CD4-positive, alpha-beta T cell treated with Interleukin-6 at 100 ng/mL for 8 hours (primary cell): ENCODE results near the gene GRIK1.
"Not testable (repeated sequence)": the region's sequence is repeated elsewhere in the genome, so short reads cannot be mapped to it uniquely, and the experiment has no call there.

ENCODE experiments used
- DNase-seq: peaks from one replicate; pipeline ENCODE4 v3.0.0-alpha.2; 2020; ENCODE audit warnings: mixed read lengths, low spot score

Gene GRIK1

DNA sequence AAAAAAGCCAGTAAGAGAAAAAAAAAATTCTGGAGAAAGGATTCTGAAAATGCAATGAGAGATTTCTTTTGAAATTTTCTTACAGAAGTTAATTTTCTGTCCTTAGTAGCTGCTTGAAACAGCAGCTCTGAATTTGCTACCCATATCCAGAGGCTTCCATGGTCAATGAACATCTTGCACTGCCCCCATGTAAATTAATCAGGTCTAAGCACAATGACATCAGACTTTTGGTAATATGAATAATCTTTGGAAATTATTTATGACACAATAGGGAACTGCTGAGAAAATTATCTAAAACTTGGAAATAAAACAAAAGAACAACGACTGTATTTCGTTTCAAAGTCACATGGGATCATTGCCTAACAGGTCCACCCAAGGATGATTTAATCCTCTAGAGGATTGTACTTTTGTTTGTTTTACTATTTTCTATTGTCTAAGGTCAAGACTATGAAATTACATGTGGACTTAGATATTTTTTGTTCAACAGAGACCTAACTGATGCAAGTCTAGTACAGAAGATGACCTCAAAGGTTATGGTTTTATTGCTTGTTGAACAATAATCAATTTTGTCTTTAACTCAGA, 328.9 kb downstream of the GRIK1 start:
- no peak for DNase-seq

DNA sequence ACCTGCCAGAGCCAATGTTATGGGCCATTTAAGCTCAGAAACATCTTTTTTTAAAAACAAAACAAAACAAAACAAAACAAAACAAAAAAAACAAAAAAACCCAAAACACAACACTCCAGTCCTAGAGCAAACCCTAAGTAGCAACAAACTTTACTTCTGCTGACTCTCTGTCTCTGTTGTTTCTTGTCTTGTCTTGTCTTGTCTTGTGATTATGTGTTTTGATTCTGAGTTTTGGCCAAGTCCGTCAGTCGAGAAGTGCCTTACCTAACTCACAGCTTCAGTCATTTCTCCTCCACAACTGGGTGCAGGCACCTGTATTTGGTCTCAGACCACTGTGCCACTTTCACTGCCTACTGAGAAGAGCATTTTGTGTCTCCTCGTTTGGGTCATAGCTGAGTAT, 333.2 kb downstream of the GRIK1 start:
- DNase-seq, result no peak

DNA sequence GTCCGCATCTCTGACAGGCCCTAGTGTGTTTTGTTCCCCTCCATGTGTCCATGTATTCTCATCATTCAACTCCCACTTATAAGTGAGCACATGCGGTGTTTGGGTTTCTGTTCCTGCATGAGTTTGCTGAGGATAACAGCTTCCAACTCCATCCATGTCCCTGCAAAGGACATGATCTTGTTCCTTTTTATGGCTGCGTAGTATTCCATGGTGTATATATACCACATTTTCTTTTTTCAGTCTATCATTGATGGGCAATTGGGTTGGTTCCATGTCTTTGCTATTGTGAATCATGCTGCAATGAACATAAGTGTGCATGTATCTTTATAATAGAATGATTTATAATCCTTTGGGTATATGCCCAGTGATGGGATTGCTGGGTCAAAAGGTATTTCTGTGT, 334.6 kb downstream of the GRIK1 start:
- not testable (repeated sequence) for DNase-seq

DNA sequence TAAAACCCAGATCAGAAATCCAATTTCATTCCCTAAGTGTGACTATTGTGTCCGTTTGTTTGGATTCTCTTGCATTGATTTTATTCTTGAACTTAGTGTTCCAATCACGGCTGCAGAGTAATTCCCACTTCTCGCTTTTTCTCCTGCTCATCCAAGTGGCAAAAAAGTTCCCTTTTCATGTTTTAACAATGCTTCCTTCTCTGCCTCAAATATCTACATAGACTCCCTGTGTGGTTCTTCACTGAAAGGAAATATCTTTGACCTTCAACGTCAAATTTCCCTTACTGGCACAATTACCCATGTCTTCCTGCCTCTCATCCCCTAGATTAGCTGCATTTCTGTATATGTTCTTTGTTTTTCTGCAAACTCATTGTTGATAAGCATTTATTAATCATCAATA, 335.7 kb downstream of the GRIK1 start:
- DNase-seq, result no peak

DNA sequence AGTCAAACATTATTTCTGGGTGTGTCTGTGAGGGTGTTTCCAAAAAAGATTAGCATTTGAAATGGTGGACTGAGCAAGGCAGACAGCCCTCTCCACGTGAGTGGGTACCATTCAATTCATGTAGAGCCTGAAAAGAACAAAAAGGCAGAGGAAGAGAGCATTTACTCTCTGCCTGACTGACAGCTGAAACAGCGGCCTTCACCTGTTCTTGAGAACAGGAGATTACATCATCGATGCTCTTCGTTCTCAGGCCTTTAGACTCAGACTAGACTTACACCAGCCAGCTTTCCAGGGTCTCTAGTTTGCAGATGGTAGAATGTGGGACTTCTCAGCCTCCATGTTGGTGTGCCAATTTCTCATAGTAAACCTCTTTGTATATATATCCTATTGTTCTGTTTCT, 338.7 kb downstream of the GRIK1 start:
- DNase-seq, result no peak

DNA sequence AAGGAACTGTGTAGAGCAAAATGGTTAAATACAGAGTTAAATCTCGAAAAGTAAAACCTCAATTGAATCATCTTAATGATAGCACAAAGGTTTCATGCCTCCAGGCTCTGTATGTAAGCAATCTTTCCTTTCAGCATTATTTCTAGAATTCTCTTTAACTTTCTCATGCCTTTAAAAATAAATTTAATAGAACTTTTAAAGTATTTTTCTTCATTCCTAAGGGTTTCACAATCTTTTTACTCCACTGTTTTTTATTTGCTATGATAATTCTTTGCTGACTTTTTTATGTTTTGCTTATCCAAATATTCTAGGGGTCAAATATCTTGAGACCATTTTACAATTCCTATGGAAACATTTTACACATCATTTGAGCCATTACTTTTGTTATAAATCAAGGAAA, 353.1 kb downstream of the GRIK1 start:
- no peak for DNase-seq

DNA sequence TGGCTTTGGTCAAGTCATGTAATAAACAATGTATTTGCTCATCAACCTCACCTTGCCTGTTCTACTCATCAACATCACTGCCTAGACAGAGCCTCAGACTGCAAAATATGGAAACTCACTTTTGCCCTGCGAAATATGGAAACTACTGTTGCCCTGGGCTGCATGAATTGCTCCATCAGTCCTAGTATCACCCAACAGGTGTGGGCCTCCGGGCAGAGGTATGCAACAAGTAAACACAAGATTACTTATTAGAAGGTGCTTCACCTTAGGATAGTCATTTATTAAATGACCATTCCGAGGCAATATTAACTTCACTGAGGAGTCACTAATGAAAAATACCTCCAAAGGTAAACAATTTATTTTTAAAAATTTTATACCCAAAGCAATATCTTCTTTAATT, 354.3 kb downstream of the GRIK1 start:
- DNase-seq, result no peak

DNA sequence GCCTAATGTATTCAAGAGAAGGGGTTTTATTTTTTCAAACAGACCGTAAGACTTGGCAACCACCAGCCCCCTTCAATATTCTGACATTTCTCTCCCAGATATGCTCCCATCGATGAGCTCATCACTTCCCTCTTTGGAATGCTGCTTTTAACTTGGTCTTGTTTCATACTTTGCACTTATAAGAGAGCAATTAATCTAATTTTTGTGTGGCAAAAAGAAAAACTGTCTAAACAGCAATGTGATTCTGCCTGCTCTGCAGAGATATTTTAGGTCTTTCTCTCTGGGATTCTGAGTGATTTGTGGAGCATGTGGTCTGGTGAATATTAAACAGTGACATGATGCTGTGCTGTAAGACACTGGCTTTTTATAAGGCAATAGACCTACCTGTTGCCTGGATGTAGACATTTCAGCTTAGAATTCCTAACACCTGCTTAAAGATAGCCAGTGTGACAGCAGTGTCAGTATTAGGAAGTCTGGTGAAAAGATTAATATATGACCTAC, 356.3 kb downstream of the GRIK1 start:
- DNase-seq, result no peak

DNA sequence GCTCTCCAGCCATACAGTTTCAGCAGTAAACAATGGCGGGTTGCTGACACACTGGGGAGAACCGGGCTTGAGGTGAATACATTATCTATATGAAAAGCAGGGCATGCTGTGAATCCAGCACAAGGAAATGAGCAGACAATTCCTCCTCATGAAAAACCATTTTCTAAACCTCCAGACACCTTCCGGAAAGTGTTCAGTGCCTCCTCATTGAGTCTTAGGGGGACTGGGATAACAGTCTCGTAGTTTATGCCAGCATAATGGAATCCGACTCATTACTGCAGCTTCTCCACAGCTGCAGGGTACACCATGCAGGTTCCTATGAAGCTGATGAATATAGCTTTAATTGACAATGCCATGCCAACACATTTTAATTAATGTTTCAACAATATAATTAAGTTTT, 356.9 kb downstream of the GRIK1 start:
- no peak for DNase-seq

DNA sequence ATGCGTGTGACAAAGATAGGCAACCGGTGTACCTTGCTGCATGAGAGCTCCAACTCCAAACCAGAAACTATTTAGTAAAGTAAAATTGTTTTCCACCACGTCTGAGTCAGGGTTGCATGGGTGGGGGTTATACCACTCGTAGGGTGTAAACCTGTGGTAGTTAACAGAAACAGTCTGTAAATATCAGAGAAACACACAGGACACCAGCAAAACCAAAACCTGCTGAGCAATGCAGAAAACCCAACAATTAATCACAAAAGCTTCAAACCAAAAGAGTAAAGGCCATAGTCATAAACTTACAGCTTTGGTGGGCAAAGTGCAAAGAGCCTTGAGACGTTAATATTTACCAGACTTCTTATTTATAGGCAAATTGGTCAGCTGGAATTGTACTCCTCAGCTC, 358.4 kb downstream of the GRIK1 start:
- no peak for DNase-seq

DNA sequence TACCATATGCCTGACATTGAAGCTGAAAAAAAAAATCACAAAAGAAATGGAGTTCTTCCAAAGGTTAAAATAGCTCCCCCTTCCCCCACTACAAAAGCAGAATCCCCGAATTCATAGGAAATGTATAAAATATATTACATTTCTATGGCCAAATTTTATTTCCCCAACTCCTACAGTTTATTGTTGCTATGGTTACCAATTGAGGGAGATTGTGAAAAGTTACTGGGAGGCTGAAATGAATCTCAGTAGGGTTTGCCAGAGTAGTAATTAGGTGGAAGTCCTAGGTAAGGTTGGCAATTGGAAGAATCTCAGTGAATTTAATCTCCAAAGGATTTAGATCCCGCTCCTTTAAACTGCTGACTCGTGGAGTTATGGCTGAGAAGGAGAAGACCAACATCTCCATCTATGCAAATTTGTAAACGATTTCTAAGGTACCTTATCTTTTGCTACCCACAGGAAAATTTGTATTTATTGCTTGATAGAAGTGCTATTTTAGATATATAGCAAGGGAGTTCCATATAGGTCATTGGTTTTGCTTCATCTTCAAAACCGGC, 359.0 kb downstream of the GRIK1 start:
- no peak for DNase-seq

DNA sequence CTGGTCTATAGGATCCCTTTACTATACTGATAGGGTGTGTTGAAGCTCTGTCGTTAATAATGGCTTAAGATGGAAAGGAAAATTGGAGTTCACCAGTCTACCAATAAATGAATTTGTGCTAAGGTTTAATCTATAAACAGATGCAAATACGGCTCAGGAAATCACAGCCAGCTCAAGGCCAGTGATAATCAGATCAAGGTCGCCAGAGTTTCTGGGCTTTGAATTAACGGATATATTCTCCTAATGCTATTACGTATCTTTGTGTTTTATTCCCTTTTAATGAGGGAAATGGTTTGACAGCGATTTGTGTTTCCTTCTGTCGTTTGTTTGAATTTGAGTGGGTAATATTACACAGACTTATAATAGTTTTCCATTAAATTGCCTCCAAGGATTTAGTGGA, 361.5 kb downstream of the GRIK1 start:
- no peak for DNase-seq

DNA sequence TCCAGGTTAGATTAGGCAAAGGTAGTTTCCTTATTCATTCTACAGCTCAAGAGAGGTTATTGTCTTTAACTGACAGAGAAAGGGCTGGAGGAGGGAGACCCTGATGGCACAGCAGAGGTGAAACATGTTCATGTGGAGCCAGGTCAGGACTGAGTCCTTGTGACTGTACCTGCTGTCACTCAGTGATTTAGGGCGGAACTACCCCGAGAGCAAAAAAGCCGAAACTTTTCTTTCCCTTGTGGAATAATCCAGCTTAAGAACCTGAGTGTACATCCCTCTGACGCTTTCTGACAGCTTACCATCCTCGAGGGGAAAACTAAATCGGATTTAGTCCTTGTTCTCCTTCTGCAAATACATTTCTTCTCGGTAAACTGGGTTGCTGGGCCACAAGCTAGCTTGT, 367.8 kb downstream of the GRIK1 start:
- DNase-seq, result no peak

DNA sequence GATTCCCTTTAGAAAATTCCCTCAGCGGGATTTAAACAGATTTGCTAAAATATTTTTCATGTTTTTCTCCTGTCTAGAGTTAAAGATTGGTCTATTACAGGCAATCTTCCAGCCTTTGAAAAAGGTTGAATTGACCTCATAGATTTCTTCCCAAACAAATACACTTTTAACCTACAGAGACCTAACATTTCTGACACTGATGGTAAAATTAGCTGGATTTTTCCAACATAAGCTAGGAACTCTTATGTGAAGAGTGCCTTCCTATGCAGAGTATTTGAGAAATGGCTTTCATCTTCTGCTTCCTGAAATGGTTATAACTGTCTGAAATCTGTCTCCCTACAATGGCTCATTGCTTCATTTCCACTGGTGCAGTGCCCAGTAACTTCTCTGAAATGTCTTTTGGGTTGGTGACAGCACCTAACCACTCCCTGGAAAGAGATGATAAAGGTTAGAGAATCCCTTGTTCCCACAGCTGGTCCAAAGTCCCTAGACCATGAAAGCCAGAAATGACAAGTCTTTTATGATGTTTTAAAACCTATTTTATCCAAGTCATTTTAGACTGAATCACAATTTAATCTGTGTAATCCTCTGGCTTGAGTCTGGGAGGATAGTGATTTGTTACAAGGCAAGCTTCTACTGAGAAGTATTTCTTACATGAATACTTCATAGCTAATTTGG, 371.6 kb downstream of the GRIK1 start:
- no peak for DNase-seq

DNA sequence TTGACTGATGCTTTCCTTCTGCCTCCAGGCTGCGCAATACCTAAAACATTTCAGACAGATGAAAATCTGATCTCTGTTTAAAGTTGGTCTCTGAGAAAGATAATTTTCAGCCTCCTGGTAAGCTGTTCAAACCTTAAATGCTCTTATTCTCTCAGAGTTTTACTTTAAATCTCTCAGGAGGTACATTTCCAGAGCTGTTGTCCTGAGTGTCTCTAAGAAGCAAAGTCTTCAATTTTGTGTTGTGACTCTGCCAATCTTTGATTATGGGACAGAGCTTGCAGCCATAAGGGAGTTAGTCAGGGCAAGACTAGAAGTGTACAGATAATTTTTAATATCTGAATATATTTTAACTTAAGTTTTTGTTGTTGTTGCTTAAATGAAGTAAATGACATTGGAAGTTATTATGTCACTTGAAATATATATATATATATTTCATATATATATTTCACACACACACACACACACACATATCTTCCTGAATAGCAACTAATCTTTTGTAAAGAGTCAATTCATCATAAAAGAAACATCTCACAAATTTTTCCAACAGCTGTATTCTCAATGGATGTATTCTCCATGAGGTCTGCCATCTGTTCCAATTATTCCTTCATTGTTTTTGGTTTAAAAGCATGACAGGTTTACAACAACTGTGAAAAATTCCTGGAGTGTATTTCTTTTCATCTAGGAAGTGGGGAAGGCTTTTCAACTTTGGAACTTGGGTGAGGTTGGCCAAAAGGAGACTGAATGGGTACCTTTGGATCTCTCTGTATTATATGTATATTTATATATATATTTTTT, 381.7 kb downstream of the GRIK1 start:
- no peak for DNase-seq

DNA sequence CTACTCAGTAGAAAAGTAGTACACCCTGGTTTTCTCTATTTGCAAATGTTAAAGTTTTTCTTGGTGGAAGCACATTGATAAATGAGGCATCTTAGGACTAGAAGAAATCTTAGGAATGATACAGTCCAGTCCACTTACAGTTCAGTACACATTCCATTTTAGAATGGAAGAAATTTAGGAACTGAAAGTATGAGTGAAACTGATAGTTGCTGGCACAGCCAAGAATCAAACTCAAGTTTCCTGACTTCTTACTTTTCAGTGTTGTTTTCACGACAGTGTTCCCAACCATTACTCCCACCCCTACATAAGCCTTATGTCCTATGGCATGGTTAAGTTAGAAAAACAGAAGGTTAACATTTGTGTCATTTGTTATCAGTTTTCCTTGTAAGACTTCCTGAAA, 382.6 kb downstream of the GRIK1 start:
- no peak for DNase-seq

DNA sequence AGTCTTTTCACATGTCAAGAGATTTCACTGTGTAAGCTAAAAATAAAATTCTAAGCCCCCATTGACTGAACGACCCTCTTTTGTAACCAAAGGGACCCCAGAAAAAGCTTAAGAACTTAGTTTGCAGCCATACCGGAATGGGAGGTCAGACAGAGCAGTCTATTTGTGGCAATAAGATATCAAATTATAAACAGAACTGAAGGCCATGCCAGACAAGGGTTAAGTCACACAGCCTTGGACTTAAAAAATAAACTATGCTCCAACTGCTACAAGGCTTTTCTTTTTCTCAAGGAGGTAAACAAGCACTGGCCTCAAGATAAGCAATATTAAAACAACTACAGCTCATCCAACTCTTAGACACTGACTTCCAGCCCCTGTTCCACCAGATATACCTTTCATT, 384.2 kb downstream of the GRIK1 start:
- no peak for DNase-seq

DNA sequence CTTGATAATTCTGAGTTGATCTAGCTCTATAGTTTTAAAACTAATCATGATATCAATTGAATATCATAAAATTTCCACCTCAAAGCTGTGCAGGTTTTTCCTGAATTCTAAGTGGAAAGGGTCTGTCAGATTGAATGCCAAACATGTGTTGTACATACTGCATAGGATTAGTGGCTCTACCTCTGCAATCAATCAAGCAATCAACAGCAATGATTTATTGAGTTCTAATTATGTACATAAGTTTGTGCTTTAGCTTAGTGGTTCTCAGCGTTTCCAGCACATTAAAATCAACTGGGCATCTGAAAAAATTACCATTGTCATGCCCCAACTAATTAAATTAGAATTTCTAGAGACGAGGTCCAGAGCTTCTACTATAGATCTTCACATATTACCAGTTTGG, 389.6 kb downstream of the GRIK1 start:
- no peak for DNase-seq

DNA sequence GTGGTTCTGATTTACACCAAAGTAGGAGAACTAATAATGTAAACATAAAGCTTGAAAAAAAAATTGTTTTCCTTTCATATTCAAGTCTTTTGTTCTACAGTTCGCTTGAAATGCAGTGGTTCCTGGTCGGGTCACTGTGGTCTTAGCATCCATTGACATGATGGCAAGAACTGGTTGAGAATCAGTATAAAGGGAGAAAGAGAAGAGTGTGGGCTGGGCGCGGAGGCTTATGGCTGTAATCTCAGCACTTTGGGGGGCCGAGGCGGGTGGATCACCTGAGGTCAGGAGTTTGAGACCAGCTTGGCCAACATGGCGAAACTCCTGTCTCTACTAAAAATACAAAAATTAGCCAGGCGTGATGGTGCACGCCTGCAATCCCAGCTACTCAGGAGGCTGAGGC, 390.2 kb downstream of the GRIK1 start:
- DNase-seq, result no peak

DNA sequence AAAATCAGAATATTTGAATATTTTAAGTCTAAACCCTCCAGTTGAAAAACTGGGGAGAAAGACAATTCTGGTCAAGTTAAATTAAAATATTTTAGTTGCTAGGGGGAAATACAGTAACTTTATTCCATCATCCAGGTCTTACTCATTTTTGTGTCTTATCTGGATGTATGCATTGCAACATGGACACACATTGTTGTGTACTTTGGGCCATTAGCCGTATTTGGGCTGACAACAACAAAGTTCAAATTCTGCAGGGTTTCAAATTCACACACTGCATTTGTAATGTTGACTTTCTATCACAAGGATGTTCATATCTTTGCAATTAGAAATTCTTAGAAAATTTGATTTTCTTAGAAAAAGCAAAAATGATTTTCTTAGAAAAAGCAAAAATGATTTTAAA, 391.8 kb downstream of the GRIK1 start:
- DNase-seq, result no peak

DNA sequence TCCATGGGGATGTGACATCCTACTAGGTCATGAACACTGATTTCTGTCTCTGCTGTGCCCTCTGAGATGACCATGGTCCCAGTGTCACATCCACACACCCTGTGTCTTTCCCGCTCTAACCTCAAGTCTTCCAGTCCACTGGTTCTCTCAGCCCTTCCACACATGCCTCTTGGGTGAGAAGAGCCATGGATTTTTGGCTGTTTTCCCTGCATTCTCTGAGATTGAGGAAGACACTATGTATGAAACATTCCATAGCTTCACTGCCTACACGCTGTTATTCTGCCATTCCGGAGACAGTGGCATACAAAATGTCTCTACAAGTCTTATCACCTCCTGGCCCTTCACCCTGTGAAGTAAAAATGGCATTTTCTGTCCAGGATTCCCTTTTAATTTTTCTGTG, 393.7 kb downstream of the GRIK1 start:
- no peak for DNase-seq

DNA sequence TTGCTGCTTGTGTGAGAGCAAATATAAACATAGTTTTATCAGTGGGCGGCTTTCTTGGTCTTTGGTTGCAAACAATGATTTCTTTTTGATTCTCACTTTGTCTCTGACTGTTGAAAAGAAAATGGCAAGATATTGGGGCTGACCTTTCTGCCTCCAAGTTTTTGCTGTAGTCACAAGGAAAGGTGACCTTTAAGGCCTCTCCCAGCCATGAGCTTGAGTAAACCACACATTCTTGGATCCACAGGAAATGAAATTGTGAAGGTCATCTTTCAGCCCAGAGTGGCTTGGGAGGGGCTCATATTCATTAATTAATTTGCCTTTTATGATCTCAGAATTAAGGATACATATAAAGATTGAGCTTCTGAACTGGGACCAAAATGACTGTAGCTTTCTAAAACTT, 399.5 kb downstream of the GRIK1 start:
- no peak for DNase-seq

DNA sequence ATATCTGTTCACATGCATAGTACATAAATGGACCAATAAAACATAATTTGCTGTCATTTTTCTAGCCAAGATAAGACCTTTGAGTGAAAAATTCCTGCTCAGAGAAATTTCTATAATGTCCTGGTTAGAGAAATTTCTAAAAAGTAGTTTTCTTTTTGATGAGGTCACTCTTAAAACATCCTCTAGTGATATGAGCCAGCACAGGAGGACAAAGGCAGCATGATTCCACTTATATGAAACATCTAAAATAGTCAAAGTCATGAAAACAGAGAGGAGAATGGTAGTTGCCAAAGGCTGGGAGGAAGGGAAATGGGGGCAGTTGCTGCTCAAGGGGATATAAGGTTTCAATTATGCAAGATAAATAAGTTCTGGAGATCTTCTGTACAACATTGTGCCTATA, 401.7 kb downstream of the GRIK1 start:
- no peak for DNase-seq
